Epithelial cell of esophagus (primary cell): ENCODE measurements around the gene MYLK2.

Source experiments
- DNase-seq: peaks from one replicate; pipeline ENCODE4 v3.0.0; 2010; ENCODE audit warnings: low read depth
- H3K4me3 ChIP-seq: 2 replicates; pipeline ENCODE4 v1.5.1; 2011; ENCODE audit warnings: mild to moderate bottlenecking, low read length, control low read depth
- TF ChIP-seq, protein P1 (sequence below): IDR thresholded peaks from 2 replicates; pipeline ENCODE4 v1.5.1; 2011; ENCODE audit warnings: low read depth, mild to moderate bottlenecking, low read length, control low read depth, inconsistent platforms; ENCODE audit not compliant: insufficient read depth; ENCODE audit errors: missing control alignments

The MYLK2 gene

DNA sequence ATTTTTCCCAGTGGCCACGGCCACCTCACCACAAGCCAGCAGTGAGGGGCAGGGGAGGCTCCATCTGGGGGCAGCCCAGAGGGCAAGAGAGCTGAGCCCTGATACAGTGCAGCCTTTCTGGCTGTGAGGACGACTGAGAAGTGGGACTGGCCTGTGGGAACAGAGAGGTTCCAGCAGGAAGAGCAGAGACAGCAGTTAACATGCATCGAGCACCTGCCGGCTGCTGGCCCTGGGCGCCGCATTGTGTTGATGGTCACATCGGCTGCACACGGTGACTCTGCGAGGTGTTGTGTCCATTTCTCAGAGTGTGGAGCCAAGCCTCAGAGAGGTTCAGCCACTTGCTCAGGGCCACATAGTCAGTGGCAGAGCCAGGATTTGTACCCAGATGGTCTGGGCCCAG, 16.4 kb downstream of the MYLK2 start:
- H3K4me3 ChIP-seq: no peak overlapping the region
- no peak for DNase-seq
- TF ChIP-seq, protein P1, sequence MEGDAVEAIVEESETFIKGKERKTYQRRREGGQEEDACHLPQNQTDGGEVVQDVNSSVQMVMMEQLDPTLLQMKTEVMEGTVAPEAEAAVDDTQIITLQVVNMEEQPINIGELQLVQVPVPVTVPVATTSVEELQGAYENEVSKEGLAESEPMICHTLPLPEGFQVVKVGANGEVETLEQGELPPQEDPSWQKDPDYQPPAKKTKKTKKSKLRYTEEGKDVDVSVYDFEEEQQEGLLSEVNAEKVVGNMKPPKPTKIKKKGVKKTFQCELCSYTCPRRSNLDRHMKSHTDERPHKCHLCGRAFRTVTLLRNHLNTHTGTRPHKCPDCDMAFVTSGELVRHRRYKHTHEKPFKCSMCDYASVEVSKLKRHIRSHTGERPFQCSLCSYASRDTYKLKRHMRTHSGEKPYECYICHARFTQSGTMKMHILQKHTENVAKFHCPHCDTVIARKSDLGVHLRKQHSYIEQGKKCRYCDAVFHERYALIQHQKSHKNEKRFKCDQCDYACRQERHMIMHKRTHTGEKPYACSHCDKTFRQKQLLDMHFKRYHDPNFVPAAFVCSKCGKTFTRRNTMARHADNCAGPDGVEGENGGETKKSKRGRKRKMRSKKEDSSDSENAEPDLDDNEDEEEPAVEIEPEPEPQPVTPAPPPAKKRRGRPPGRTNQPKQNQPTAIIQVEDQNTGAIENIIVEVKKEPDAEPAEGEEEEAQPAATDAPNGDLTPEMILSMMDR: no peak

- DNase-seq: peak; percentile 71
- no peak overlapping the region for H3K4me3 ChIP-seq
- TF ChIP-seq, protein P1: no peak
These were observed 17.1 kb downstream of the MYLK2 start for GRCh38 chr20:31835977-31836852.

DNA sequence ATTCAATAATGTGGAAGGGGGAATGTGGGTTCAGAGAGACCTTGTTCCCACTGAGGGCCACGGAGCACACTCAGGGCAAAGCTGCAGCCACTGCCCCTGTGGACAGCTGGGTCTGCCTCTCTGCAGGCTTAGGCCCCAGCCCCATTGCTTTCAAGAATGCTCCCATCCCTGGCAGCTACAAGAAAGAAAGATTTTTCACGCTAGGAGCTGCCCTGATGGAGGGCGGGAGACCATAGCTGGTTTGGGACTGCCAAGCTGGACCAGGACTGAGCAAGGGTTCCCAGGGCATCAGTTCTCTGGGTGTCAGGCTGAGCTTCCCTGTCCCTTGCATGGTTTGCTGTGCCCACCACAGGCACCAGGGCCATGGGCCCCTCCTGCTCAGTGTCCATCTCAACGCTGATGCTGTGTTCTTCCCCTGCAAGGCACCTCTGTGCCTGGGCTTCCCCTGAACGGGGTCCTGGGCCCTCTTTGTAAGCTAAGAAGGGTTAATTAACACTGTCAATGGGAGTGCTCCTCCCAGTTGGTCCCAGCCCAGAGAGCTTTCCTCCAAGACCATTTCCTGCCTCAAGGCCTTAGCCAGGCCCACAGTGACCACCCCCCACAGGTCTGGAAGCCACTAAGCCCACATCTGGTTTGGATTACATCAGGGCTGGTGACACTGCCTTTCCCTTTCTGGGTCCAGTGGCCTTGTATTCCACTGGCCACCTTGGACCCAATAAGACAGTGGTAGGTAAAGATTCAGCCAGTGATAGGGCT, 17.9 kb downstream of the MYLK2 start:
- no peak for DNase-seq
- TF ChIP-seq, protein P1: no peak
- no peak overlapping the region for H3K4me3 ChIP-seq

GRCh38 chr20:31837896-31838397, 18.8 kb downstream of the MYLK2 start:
- DNase-seq: no peak

DNA sequence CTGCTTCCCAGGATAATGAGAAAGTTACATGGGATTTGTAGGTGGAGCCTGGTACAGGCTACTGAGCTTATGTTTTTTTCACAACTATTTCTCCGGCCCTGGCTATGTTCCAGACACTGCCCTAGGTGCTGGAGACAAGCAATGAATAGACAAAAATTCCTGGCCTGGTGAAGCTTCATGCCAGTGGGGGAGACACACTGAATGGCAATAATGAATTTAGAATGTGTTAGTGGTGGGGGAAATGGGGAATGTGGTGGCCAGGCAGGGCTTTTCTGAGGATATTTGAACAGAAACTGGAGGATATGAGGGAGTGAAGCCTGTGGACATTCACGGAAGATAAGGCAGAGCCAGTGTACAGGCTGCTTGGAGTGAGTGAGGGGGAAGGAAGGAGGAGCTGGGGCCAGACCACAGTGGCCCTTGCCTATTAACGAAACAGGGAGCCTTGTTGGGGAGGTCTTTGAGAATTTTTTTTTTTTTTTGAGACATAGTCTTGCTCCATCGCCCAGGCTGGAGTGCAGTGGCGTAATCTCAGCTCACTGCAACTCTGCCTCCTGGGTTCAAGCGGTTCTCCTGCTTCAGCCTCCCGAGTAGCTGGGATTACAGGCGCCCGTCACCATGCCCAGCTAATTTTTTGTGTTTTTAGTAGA, 19.6 kb downstream of the MYLK2 start:
- TF ChIP-seq, protein P1: no peak
- DNase-seq: no peak
- no peak overlapping the region for H3K4me3 ChIP-seq

More at GRCh38 chr20:31837896-31838397, 18.8 kb downstream of the MYLK2 start:
- TF ChIP-seq, protein P1: no peak
- H3K4me3 ChIP-seq: no peak overlapping the region

GRCh38 chr20:31839782-31840487, 20.8 kb downstream of the MYLK2 start:
- H3K4me3 ChIP-seq: no peak overlapping the region
- TF ChIP-seq, protein P1: no peak
- no peak for DNase-seq
